Stimulated activated CD4-positive, alpha-beta T cell treated with anti-CD3 and anti-CD28 coated beads, Interleukin-4, amount 100 ng/mL, for 1 hour (primary cell): ENCODE data around the gene RAB15.
"Not testable (repeated sequence)": the region's sequence is repeated elsewhere in the genome, so short reads cannot be mapped to it uniquely, and the experiment has no call there.

Experiments
- DNase-seq: peaks from one replicate; pipeline ENCODE4 v3.0.0-alpha.2; 2020

The RAB15 gene

DNA sequence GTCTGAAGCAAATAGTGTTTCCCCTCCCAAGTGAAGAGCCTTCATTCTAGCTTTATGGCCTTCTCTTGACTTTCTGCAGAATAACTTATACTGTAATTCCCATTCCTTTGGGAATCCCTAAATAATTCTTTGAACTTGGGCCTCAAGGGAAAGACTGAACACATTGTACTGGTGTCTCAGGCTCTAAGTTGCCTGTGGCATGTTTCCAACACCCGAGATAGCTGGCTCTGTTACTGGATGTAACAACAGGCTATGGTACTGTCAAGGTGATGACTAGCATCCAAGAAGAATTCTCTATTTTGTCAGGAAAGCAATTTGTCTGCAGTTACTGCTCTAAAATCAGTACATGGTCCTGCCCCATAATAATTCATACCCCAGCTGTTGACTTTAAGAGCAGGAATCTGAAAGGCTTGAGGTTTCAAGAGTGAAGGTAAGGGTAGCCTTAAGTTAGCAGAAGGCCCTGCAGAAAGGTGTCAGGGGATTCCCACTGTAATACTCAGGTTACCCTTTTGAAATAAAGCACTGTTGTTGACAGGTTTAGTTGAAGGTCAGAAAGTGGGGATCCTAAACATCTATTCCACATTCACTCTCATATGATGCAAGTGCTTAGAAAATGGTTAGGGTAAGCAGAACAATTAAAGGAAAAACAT, 34.8 kb downstream of the RAB15 start:
- DNase-seq: no peak

DNA sequence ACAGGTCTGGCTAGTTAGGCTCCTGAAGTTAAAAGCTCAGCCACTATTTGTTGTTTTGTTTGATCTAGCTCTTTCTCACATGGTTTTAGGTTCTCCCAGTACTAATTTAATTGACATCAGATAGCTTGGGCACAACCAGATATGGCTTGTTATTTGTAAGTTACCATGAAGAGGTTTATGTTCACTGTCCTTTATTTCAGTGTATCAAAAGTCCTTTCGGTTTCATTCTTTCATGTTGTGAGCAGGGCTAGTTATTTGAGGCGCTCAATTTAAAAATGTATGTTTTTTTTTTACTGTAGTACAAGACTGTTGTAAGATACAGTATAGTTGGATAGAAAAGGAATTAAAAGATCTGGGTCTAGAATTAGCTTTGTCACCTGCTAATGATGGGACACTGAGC, 36.6 kb downstream of the RAB15 start:
- no peak for DNase-seq

DNA sequence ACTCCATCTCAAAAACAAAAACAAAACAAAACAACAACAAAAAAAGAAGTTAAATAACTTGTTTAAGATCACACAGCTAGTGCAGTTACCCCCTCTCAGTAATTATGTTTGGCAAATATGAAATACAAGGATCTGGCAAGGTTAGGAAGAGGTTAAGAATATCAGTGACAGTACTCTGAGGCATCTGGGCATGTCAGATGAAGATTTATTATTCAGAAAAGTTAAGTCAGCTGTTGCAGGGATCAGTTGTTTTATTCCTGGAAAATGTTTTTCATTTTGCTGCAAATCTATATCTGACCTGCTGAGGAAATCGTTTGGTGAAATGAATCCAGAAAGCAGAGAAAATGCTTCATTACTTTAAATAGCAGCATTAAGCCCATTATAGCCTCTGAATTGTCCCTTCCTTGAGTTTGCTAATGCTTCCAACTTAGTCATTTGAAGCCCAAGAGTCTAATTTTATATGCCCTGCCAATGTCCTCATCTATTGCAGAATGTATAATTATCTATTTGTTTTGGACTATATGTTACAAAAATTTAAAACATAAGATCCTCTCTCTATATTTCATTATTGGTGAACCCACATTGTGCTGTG, 37.7 kb downstream of the RAB15 start:
- DNase-seq: no peak

DNA sequence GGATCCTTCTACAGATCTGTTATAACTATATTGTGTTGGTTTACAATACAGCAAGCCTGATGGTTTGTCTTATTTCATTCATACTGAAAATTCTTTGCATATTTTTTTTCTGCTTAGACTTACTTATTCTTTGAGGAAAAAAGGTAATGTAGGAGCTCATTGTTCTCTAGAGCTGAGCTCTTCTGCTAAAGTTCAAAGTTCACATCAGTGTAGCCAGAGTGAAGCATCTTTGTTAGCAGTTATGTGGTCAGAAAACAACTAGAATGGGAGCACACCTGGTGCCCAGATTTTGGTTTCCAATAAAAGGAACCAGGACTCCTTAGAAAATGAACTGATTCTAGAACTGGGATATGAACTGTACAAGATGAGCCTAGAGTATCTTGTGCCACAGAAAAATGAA, 39.9 kb downstream of the RAB15 start:
- DNase-seq: no peak

DNA sequence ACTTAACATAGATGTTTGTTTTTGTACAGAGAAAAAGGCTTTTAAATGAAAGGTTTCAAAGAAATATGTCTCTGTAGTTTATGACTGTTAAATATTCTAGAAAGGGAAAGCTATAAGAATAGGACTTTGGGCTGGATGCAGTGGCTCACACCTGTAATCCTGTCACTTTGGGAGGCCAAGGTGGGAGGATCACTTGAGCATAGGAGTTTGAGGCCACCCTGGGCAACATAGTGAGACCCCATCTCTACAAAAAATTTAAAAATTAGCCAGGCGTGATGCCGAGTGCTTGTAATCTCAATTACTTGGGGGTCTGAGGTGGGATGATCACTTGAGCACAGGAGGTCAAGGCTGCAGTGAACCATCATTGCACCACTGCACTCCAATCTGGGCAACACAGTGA, 41.0 kb downstream of the RAB15 start:
- no peak for DNase-seq

DNA sequence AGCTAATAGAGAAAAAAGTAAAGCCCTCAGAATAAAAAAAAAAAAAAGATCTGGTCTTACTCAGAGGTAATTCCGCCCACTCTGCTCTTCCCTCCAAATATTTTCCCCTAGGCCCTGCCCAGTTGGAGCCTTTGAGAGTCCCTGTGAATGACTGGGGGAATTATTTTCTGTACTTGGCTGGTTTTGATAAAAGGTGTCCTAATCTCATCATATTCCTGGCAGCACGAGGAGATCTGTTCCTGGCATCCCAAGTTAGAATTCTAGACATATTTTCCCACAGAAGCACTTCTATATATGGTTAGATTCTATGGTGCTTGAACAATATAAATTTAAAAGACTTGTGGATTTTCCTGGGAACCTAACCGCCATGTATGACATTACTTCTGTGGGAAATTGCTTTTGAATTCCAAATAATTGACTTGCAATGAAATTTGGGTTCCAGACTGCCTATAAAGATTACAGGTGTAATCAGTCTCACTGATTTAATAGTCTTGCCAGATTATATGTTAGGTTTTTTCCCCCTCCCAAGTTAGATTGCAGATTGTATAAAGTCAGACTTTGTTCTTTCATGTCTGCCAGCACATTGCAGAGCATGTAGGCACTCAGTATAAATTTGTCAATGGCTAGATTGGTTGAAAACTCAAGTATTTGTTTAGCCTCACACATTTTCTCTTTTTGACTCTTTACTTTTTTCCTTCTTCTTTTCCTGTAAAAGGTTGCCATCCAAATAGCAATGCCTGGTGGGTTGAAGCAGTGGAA, 41.9 kb downstream of the RAB15 start:
- DNase-seq: no peak

DNA sequence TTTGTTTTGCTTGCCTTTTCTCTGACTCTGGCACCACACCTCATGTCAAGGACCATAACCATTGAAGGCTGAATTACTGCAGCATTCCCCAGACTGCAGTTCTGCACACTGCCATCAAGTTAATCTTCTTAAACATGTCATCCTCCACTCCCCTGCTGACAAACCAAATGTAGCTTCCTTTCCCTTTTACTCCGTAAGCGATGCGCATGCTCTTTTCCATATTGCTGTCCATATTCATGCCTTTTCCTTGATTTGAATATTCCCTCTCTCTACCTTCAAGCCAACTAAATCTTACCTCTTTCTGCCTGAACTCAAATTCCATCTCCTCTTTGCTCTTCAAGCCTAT, 43.1 kb downstream of the RAB15 start:
- no peak for DNase-seq

DNA sequence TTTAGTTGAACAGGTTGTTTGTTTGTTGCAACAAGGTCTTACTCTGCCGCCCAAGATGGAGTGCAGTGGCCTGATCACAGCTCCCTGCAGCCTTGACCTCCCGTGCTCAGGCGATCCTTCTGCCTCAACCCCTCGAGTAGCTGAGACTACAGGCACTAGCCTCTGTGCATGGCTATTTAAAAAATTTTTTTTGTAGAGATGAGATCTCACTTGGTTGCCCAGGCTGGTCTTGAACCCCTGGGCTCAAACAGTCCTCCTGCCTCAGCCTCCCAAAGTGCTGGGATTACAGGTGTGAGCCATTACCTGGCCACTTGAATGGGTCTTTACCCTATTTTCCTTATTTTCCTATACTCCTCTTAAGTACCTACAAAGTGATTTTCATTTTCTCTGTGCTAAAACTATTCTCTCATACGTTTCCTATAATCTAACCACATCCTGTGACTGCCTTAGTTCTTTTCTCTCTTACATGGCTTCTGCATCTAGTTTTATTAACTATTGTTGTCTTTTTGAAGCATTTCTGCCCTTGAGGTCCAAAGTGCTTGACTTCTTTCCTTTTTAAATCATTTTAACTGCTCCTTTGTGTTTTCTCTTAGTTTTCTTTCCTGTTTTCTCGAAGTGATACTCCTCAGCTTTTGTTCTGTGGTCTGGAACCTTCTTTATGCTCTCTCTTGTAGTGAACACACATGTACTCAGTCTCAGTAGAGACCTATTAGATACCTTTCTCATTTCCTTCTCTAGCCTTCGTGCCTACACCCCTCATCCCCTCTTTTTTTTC, 43.7 kb downstream of the RAB15 start:
- no peak for DNase-seq

DNA sequence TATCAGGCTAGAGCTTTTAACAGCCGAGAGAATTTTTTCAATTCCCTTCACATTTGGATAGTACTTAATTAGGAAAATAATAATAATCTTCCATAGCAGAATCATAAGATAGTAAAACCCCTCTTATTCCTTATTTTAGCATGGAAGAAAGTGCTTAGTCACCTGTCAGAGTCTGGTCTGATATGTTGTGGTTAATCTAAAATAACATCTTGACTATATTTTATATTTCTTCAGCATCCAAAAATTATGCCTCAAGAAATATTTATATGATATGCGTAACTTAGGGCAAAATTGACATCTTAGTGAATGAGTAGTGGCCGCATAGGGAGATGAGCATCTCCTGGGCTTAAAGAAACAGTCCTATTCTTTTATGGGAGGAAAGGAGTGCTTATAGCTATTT, 45.1 kb downstream of the RAB15 start:
- DNase-seq: no peak

DNA sequence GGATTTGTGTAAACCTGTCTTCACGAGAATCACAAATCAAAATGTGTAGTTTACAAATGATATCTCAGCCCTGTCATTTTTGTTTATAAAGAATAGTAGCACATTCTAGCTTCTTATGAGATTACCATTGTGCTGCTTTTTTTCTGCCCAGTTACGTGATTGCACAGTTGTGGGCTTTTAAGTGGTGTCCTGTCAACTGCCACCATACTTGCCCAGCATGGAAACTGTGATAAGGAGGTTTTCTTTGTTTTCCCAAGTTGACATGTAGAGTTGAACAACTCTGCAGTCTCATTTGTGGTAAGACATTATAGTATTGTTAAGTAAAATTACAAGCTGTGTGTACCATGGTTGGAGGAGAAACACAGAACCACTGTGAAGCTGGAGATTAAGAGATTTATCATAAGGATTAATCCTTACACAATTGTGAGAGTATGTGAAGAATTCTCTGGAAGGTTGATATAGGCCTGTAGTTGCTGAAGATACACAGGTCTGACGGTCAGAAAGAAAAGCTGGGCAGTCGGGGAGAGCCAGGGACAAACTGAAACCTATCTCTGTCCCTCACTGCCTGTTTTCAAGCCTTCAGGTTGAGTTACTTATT, 45.6 kb downstream of the RAB15 start:
- DNase-seq: no peak

DNA sequence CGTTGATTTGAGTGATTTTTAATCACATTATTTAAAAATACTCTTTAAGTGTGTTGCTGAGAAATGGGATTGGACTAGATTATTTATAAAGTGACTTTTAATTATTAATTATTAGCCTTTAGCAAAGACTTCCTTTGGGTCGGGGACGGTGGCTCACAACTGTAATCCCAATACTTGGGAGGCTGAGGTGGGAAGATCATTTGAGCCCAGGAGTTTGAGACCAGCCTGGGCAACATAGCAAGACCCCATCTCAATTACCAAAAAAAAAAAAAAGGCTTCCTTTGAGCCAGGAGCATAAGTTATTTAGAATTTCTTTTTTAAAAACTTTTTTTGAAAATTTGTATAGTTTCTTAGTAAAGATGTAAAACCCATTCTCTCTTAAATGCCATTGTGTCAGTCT, 49.1 kb downstream of the RAB15 start:
- DNase-seq: no peak

DNA sequence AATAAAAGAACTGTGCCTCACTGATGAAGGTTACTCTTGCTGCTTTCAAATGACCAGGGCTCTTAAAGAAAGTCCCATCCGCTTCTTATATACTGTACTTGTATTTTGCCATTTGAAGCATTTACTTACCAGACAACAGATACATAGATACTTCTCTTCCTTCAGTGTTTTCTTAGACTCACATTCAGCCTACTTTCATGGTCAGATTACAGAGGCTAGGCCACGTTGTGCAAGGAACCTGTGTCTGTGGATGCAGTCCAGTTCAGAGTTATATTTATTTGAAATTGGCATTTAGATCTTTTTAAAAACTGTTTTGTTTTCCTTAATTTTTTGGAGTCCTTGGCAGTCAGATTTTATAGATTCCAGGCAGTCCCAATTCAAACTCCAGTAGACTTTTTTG, 51.7 kb downstream of the RAB15 start:
- DNase-seq: no peak

DNA sequence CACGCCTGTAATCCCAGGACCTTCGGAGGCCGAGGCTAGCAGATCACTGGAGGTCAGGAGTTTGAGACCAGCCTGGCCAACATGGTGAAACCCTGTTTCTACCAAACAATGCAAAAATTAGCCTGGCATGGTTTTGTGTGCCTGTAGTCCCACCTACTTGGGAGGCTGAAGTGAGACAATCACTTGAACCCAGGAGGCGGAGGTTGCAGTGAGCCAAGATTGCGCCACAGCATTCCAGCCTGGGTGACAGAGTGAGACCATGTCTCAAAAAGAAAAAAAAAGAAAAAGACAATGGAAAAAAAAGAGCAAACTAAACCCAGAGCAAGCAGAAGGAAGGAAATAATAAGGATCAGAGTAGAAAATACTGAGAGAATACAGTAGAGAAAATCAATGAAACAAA, 52.5 kb downstream of the RAB15 start:
- DNase-seq: no peak

DNA sequence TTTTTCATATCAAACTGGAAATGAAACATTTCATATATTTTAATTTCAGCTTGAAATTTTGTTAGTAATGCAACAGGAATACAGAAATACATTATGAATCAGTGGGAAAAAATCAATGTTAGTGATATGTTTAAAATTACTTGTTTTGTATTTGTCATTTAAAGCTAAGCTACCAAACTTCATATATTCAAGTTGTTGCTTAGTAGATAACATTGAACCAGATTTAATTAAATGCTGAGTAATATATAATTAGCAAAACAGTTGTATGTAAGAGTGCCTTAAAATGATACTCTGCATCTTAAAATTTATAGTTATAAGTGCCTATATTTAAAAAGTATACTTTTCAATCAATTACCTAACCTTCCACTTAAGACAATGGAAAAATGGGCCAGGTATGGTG, 52.9 kb downstream of the RAB15 start:
- DNase-seq: no peak

DNA sequence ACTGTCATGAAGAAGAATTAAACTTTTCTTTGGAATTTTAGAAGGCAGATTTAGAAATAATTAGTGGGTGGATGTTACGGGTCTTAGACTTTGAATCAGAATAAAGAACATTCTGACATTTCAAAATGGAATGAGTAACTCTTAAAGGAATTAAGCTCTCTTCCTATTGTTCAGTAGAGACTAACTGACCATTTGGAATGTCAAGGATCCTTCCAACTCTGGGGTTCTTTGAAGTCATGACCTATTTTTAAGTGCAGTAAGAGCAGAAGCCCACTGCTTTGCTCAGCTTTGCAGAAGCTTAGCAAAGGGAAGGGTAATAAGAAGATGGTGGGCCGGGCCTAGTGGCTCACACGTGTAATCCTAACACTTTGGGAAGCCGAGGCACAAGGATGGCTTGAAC, 53.9 kb downstream of the RAB15 start:
- no peak for DNase-seq

DNA sequence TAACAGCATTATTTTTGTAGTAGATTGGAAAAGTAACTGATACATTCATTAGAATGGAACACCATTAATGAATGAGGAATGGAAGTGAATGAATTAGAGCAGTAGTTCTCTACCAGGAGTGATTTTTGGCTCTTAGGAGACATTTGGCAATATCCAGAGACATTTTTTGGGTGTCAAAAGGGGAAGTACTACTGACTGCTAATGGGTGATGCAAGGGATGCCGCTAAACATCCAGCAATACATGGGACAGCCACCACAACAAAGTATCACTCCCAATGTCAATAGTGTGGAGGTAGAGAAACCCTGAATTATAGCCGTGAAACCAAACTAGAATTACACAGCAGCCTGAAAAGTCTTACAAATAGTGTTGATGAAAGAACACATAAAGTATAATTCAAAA, 56.3 kb downstream of the RAB15 start:
- DNase-seq: no peak

DNA sequence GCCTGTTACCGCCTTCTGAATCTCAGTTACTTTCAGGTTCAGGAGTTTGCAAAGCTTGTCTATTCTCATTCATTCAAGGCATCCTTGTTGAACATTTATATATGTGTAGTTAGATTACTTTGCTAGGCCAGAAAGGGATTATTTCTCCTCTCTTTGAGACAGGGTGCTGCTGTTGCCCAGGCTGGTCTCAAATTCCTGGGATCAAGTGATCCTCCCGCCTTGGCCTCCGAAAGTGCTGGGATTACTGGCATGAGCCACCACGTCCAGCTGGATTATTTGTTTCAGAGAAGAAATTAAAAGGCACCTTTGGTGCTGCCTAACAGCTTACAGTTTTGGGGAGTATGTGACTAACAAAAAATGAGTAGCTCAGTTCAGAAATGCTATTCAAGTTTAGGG, 57.1 kb downstream of the RAB15 start:
- no peak for DNase-seq

DNA sequence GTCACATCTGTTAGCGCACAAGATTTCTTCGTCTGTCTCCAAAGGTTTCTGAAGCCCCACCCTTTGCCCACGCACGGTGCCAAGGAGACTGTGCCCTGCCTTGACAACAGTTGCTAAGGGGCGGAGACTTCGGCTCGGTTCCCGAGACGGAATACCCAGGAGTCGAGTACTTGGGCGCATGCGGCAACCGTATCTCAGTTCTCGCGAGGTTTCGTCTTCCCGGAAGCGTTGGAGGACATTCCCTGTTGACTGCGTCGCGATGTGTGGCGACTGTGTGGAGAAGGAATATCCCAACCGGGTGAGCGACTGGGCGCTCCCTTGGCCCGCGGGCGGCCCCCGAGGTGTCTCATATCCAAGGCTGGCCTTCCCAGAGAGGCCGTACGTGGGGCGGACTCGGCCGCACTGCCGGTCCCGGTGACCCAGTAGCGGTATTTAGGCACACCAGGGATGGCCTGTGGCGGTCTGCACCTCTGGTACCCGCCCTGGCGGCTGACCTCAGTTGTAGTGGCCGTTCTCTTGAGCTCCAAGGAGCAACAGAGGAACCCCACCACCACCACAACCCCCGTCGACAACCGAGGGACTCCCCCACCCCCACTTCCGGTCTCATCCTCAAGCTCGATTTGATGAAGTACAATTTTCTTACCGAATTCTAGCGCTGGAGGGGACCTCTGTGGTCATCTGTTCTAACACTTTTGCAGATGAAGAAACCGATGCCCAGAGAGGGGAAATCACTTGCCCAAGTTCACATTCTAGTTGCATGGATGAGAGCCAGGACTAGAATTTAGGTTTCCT, 57.7 kb downstream of the RAB15 start, which contains the start of gene CHURC1:
Gene CHURC1 (plus strand): TSS at position 219 of the 792 bp plus-strand sequence. CDS start 41 bp downstream, at position 260.
- DNase-seq: peak; percentile 96

DNA sequence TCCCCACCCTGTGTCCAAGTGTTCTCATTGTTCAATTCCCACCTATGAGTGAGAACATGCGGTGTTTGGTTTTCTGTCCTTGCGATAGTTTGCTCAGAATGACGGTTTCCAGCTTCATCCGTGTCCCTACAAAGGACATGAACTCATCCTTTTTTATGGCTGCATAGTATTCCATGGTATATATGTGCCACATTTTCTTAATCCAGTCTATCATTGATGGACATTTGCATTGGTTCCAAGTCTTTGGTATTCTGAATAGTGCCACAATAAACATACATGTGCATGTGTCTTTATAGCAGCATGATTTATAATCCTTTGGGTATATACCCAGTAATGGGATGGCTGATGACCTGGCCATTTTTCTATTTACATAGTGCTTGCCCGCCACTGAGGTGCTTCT, 58.7 kb downstream of the RAB15 start:
- not testable (repeated sequence) for DNase-seq

DNA sequence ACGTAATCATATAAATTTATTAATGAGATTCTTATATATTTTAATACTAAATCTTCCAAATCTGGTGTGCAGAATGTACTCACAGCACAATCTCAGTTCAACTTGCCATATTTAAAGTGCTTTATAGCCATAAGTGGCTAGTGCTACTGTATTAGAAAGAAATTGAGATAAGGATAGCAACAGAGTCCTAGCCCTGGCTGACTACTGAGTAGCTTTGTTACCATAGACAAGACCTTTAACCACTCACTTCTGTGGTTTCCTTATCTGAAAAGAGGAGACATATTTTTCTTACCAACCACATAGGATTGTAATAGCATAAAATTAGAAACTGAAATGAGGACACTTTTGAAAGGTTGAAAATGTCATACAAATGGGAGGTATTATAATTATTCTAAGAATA, 59.9 kb downstream of the RAB15 start:
- DNase-seq: no peak

DNA sequence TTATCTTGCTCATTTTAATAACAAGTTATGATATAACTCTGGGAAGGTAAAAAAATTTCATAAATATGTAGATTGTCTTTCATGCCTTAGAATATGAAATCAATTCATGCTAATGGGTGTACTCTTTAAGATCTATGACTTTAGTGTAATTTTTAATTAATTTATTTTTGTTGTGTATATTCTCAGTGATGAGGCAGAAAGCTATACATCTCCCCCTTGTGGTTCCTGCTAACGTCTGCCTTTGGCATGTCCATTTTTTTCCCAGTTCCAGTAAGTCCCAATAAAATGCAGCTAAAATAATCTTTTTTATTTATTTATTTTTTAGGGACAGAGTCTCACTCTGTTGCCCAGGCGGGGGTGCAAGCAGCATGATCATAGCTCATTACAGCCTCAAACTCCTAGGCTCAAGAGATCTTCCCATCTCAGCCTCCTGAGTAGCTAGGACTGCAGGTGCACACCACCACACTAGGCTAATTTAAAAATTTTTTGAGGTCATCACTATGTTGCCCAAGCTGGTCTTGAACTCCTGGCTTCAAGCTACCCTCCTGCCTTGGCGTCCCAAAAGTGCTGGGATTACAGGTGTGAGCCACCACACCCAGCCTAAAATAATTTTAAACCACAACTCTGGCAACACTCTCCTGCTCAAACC, 61.2 kb downstream of the RAB15 start:
- DNase-seq: no peak

DNA sequence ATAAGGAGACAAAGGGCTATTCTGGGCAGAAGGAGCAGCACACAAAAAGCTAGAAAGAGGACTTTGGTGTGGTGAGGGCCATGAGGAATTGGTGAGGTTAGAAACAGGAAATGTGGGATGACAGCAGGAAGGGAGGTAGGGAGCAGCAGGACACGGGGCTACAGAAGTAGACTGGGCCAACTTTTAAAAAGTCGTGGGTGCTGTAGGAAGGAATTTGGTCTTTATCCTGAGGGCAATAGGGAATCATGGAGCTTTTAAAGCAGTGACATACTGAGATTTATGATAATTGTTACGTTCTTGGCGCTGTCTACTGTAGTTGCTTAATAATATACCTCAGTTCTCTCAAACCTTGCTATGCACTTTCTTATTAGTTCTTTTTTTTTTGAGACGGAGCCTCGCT, 66.1 kb downstream of the RAB15 start:
- DNase-seq: no peak
